DOHH2 (cell line): ENCODE data around the gene FAM131C.

ENCODE experiments used
- H3F3A ChIP-seq: fragments of 200-600 bp; sonication (generic), shearing (Covaris generic); 2 replicates; pipeline ENCODE4 v1.6.0; 2016; ENCODE audit warnings: antibody characterized with exemption, mild to moderate bottlenecking; ENCODE audit not compliant: control insufficient read depth, insufficient read depth
- H3K27ac ChIP-seq: fragments of 200-600 bp; sonication (generic); 2 replicates; pipeline ENCODE4 v1.5.1; 2014; ENCODE audit warnings: low read depth, mild to moderate bottlenecking, low read length, moderate library complexity
- H3K27me3 ChIP-seq: fragments of 200-600 bp; sonication (generic); 2 replicates; pipeline ENCODE4 v1.6.1; 2014; ENCODE audit warnings: mild to moderate bottlenecking, low read length, mixed read lengths; ENCODE audit not compliant: control insufficient read depth
- H3K36me3 ChIP-seq: fragments of 200-600 bp; sonication (generic); 2 replicates; pipeline ENCODE4 v1.6.1; 2014; ENCODE audit warnings: mild to moderate bottlenecking, low read length, moderate library complexity, mixed read lengths; ENCODE audit not compliant: control insufficient read depth
- H3K4me1 ChIP-seq: fragments of 200-600 bp; sonication (generic); 2 replicates; pipeline ENCODE4 v1.6.1; 2014; ENCODE audit warnings: mild to moderate bottlenecking, low read length, mixed read lengths; ENCODE audit not compliant: control insufficient read depth
- H3K4me2 ChIP-seq: fragments of 200-600 bp; sonication (generic); 2 replicates; pipeline ENCODE4 v1.6.0; 2014; ENCODE audit warnings: mild to moderate bottlenecking, low read length, moderate library complexity
- H3K4me3 ChIP-seq: fragments of 200-600 bp; sonication (generic); 2 replicates; pipeline ENCODE4 v1.5.1; 2014; ENCODE audit warnings: mild to moderate bottlenecking, low read length, mixed read lengths
- H3K79me2 ChIP-seq: fragments of 200-600 bp; sonication (generic); 2 replicates; pipeline ENCODE4 v1.6.1; 2014; ENCODE audit warnings: mild to moderate bottlenecking, low read length, mixed read lengths; ENCODE audit not compliant: control insufficient read depth
- H3K9me2 ChIP-seq: fragments of 200-600 bp; sonication (generic); replicated peaks from 2 replicates; pipeline ENCODE4 v1.6.1; 2014; ENCODE audit warnings: mild to moderate bottlenecking, low read length, mixed read lengths; ENCODE audit not compliant: control insufficient read depth
- H3K9me3 ChIP-seq: fragments of 200-600 bp; sonication (generic); 2 replicates; pipeline ENCODE4 v1.6.1; 2014; ENCODE audit warnings: antibody characterized with exemption, low read length, mixed read lengths; ENCODE audit not compliant: control insufficient read depth, insufficient read depth
- H4K20me1 ChIP-seq: fragments of 200-600 bp; sonication (generic); 2 replicates; pipeline ENCODE4 v1.6.0; 2014; ENCODE audit warnings: low read depth, mild to moderate bottlenecking, antibody characterized with exemption, low read length, moderate library complexity; ENCODE audit not compliant: control insufficient read depth, insufficient read depth
- EZH2phosphoT487 ChIP-seq: fragments of 200-600 bp; sonication (generic); IDR thresholded peaks from 2 replicates; pipeline ENCODE4 v1.6.1; 2017; ENCODE audit warnings: borderline replicate concordance, mild to moderate bottlenecking, antibody characterized with exemption, low read length, moderate library complexity, mixed read lengths
- TF ChIP-seq, protein P1 (sequence below): fragments of 200-600 bp; sonication (generic); IDR thresholded peaks from one replicate; pipeline ENCODE4 v1.5.1; 2014; ENCODE audit warnings: antibody characterized with exemption, mild to moderate bottlenecking, low read depth, low read length; ENCODE audit not compliant: poor library complexity, severe bottlenecking

FAM131C gene

DNA sequence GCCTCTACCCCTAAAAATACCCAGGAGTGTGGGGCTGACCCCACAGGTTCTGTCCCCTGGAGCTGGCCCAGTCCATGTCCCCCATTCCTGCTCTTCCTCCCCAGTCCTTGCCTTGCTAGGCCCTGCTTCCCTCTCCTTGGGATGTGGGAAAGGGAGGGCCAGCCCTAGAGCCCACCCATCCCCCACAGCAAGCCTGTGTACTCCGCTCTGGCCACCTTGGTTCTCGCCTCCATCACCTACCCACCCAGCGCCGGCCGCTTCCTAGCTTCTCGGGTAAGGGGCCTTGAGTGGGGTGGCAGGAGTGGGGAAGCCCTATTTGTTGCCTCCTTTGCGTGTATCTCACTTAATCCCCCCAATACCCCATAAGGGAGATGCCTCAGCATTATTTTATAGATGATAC lies 23.1 kb downstream of the FAM131C start:
- Histone ChIP-seq H3K79me2 (no peaks in the 10 kb centered on the region), H3F3A (no peaks in the 10 kb centered on the region), H3K4me3 (no peak overlapping the region), H3K9me2 (no peaks in the 10 kb centered on the region), H3K4me1 (no peaks in the 10 kb centered on the region), H3K9me3 (no peaks in the 10 kb centered on the region), H3K4me2 (no peak overlapping the region), H3K36me3 (no peaks in the 10 kb centered on the region), H3K27ac (no peak overlapping the region), H3K27me3 (no peaks in the 10 kb centered on the region), H4K20me1 (no peaks in the 10 kb centered on the region)
- no peak for TF ChIP-seq EZH2phosphoT487

DNA sequence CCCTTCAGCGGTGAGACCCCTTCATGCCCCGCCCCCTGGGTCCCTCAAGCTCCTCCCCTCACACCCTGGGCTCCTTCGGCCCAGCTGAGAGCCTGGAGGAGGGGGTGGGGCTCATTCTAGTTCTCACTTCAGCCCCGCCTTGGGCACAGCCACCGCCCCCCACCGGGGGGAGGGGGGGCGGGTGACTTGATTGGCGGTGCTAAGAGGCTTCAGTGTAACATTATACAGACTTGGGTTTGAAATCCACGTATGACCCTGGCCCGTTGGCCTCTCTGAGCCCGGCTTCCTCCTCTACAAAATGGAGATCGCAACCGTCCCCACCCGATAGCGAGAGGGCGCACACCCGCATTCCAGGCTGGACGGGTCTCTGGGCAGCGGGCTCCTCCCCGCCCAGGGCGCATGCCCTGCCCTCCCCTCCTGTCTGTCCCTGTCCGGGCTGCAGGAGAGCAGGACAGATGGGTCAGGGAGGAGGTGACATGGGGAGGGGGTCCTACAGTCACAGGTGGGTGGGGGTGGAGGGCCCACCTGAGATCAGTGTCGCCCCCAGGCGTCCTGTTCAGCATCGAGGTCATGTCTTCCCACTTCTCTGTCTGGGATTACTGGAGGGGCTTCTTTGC lies 24.8 kb downstream of the FAM131C start:
- no peak overlapping the region for H3K4me3 ChIP-seq
- no peaks in the 10 kb centered on the region for H3K9me3 ChIP-seq
- H3K79me2 ChIP-seq = no peaks in the 10 kb centered on the region
- no peaks in the 10 kb centered on the region for H4K20me1 ChIP-seq
- H3K9me2 ChIP-seq = no peaks in the 10 kb centered on the region
- no peaks in the 10 kb centered on the region for H3F3A ChIP-seq
- H3K36me3 ChIP-seq = no peaks in the 10 kb centered on the region
- no peaks in the 10 kb centered on the region for H3K27me3 ChIP-seq
- no peaks in the 10 kb centered on the region for H3K4me1 ChIP-seq
- H3K27ac ChIP-seq = no peak overlapping the region
- TF ChIP-seq EZH2phosphoT487 = no peak
- TF ChIP-seq, protein P1, sequence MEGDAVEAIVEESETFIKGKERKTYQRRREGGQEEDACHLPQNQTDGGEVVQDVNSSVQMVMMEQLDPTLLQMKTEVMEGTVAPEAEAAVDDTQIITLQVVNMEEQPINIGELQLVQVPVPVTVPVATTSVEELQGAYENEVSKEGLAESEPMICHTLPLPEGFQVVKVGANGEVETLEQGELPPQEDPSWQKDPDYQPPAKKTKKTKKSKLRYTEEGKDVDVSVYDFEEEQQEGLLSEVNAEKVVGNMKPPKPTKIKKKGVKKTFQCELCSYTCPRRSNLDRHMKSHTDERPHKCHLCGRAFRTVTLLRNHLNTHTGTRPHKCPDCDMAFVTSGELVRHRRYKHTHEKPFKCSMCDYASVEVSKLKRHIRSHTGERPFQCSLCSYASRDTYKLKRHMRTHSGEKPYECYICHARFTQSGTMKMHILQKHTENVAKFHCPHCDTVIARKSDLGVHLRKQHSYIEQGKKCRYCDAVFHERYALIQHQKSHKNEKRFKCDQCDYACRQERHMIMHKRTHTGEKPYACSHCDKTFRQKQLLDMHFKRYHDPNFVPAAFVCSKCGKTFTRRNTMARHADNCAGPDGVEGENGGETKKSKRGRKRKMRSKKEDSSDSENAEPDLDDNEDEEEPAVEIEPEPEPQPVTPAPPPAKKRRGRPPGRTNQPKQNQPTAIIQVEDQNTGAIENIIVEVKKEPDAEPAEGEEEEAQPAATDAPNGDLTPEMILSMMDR = no peak
- H3K4me2 ChIP-seq = no peak overlapping the region

DNA sequence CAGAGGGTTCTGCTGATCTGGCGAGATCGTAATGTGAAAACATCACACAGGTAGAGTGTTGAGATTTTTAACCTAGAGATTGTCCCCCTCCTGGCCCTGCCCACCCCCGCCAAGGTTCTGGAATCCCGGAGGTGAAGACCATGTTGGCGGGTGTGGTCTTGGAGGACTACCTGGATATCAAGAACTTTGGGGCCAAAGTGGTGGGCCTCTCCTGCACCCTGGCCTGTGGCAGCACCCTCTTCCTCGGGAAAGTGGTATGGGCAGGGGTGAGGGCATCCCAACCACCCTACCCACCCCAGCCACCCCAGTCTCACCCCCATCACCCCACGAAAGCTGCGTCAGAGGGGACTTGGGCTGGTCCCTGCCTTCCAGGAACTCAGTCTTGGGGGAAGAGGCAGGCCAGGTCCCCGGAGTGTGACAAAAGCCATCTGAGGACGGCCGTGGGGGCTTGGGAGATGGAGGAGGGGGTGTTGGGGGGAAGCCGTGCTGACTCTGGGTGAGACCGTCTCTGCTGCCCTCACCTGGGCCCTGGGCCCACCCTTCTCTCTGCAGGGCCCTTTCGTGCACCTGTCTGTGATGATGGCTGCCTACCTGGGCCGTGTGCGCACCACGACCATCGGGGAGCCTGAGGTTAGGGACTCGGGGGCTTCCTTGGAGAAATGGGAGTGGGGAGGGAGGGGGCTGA lies 25.5 kb downstream of the FAM131C start:
- TF ChIP-seq, protein P1 = no peak
- Histone ChIP-seq H3K9me2 (no peaks in the 10 kb centered on the region), H3K4me2 (no peak overlapping the region), H3K9me3 (no peaks in the 10 kb centered on the region), H3K27ac (no peak overlapping the region), H3F3A (no peaks in the 10 kb centered on the region), H3K27me3 (no peaks in the 10 kb centered on the region), H3K79me2 (no peaks in the 10 kb centered on the region), H4K20me1 (no peaks in the 10 kb centered on the region), H3K4me3 (no peak overlapping the region), H3K36me3 (no peaks in the 10 kb centered on the region), H3K4me1 (no peaks in the 10 kb centered on the region)

DNA sequence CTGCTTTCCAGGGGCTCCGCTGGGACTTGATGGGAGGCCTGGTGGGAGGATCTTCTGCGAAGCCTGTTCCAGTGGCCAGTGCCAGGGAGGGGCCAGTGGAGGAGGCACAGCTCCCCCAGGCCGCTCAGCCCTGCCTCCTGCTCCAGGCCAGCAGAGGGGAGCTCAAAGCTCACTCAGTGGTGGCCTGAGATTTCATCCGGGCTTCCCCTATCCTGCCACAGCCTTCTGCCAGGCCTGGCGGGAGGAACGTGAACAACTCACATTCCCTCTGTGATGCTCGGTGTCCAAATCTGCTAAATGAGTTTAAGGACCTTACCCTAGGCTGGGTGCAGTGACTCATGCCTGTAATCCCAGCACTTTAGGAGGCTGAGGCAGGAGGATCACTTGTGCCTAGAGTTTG lies 26.6 kb downstream of the FAM131C start:
- Histone ChIP-seq H3K4me3 (no peak overlapping the region), H3K36me3 (no peaks in the 10 kb centered on the region), H3F3A (no peaks in the 10 kb centered on the region), H3K27ac (no peak overlapping the region), H3K9me2 (no peaks in the 10 kb centered on the region), H3K4me2 (no peak overlapping the region), H3K4me1 (no peaks in the 10 kb centered on the region), H4K20me1 (no peaks in the 10 kb centered on the region), H3K79me2 (no peaks in the 10 kb centered on the region), H3K9me3 (no peaks in the 10 kb centered on the region), H3K27me3 (no peaks in the 10 kb centered on the region; the same call in 1 of the 2 replicates)
- TF ChIP-seq EZH2phosphoT487 = no peak
- TF ChIP-seq, protein P1 = no peak
